K562 (cell line): ENCODE data around the gene RGS6. TPM values are rescaled to one million over a fixed set of nuclear protein-coding genes. Genes with fewer than 3 reads are reported as not detected.

Source experiments
- ATAC-seq: fragments of 200-7000 bp; cut with Tn5 transposase; 3 replicates; pipeline ENCODE4 v1.9.1; 2020; ENCODE audit warnings: moderate library complexity
- BruUV-seq: library from RNA; stranded (reverse); fragments of 400-500 nt; replicated peaks from 2 replicates; lab custom pipeline; 2021; lab: Mats Ljungman, UMichigan
- CTCF ChIA-PET: fragments of 300-600 bp; formaldehyde crosslinking; extraction: SDS; loops from one replicate; lab custom pipeline; 2021; ENCODE audit warnings: low intra/inter-chr PET ratio; lab: Yijun Ruan, JAX
- POLR2A ChIA-PET: fragments of 300-600, 350-650 bp; sonication (Branson Sonifier 250); formaldehyde crosslinking; extraction: SDS; loops from one replicate; lab custom pipeline; 2021; ENCODE audit warnings: antibody characterized with exemption, inconsistent platforms; lab: Yijun Ruan, JAX
- DNase-seq, 4 experiments: peaks; one replicate each; pipeline versions ENCODE4 v3.0.0 to v3.0.0-alpha.2; 2011 to 2018; ENCODE audit warnings: low spot score in 3 of 4, mixed read lengths in 3 of 4; ENCODE audit errors: extremely low read depth in 1 of 4
- FAIRE-seq: peaks from 2 replicates; lab custom pipeline; 2011; peaks lifted over from hg19 to GRCh38; lab: Jason Lieb, UNC
- H2AFZ ChIP-seq: 2 replicates; pipeline ENCODE4 v1.6.0; 2011; ENCODE audit warnings: low read depth, low read length, control low read depth, inconsistent platforms
- H3K27ac ChIP-seq: fragments of 200-600 bp; 3 replicates; pipeline ENCODE4 v1.8.0; 2011; ENCODE audit warnings: low read depth, mild to moderate bottlenecking, control low read depth, inconsistent platforms, low read length, moderate library complexity, mixed read lengths; ENCODE audit errors: extremely low read depth
- H3K27me3 ChIP-seq, 2 experiments: fragments of 300-600 bp in 1 of 2; 2 replicates in 1 of 2; 3 replicates in 1 of 2; pipeline versions ENCODE4 v1.6.0 to v1.8.0; 2011; ENCODE audit warnings: inconsistent platforms in 2 of 2, low read length in 2 of 2, mild to moderate bottlenecking in 1 of 2, mixed read lengths in 1 of 2, moderate library complexity in 1 of 2; ENCODE audit not compliant: control insufficient read depth in 2 of 2, insufficient read depth in 2 of 2
- H3K36me3 ChIP-seq: fragments of 300-600 bp; 3 replicates; pipeline ENCODE4 v1.8.0; 2011; ENCODE audit warnings: mild to moderate bottlenecking, low read length, inconsistent platforms; ENCODE audit not compliant: control insufficient read depth, insufficient read depth
- H3K4me1 ChIP-seq, 2 experiments: fragments of 200-600 bp in 1 of 2; replicated peaks in 1 of 2; 2 replicates in 1 of 2; 3 replicates in 1 of 2; pipeline versions ENCODE4 v1.5.1 to v1.8.0; 2011; ENCODE audit warnings: inconsistent platforms in 2 of 2, low read length in 2 of 2, mild to moderate bottlenecking in 1 of 2, mixed read lengths in 1 of 2, moderate library complexity in 1 of 2; ENCODE audit not compliant: control insufficient read depth in 2 of 2, insufficient read depth in 2 of 2
- H3K4me2 ChIP-seq: 2 replicates; pipeline ENCODE4 v1.6.1; 2011; ENCODE audit warnings: low read length, control low read depth, inconsistent platforms, mixed read lengths; ENCODE audit not compliant: insufficient read depth
- H3K4me3 ChIP-seq: fragments of 200-600 bp; sonication (generic), shearing (Covaris generic); 2 replicates; pipeline ENCODE4 v1.5.1; 2016; ENCODE audit warnings: control low read depth, inconsistent platforms
- H3K79me2 ChIP-seq: fragments of 200-600 bp; 3 replicates; pipeline ENCODE4 v1.8.0; 2011; ENCODE audit warnings: low read length, inconsistent platforms; ENCODE audit not compliant: control insufficient read depth, insufficient read depth
- H3K9ac ChIP-seq, 2 experiments: 2 replicates each; pipeline versions ENCODE4 v1.6.0 to v1.6.1; 2011; ENCODE audit warnings: low read depth in 2 of 2, low read length in 2 of 2, control low read depth in 1 of 2, inconsistent platforms in 1 of 2, mild to moderate bottlenecking in 1 of 2, mixed read lengths in 1 of 2; ENCODE audit not compliant: insufficient read depth in 1 of 2
- H3K9me1 ChIP-seq: one replicate; pipeline ENCODE4 v1.6.0; 2011; ENCODE audit warnings: inconsistent platforms, mild to moderate bottlenecking, low read length, moderate library complexity; ENCODE audit not compliant: control insufficient read depth, insufficient read depth
- H3K9me3 ChIP-seq: replicated peaks from 2 replicates; pipeline ENCODE4 v1.5.1; 2011; ENCODE audit warnings: low read depth, low read length, inconsistent platforms; ENCODE audit not compliant: control insufficient read depth, insufficient read depth
- H4K20me1 ChIP-seq: replicated peaks from 2 replicates; pipeline ENCODE4 v1.6.1; 2011; ENCODE audit warnings: low read length, inconsistent platforms, mixed read lengths; ENCODE audit not compliant: control insufficient read depth, insufficient read depth
- HEY1 ChIP-seq: fragments of 250-450 bp; sonication (Bioruptor Pico); IDR thresholded peaks from 2 replicates; pipeline ENCODE4 v1.5.0; 2020; ENCODE audit warnings: mild to moderate bottlenecking, moderate library complexity, borderline replicate concordance
- MEF2D ChIP-seq: conservative IDR thresholded peaks from 2 replicates; pipeline ENCODE4 v1.6.1; 2016; ENCODE audit warnings: low read depth, missing genetic modification characterization, missing compliant biosample characterization
- NCOA1 ChIP-seq: fragments of 450-650 bp; IDR thresholded peaks from 2 replicates; pipeline ENCODE4 v1.6.1; 2016; ENCODE audit warnings: low read depth
- NEUROD1 ChIP-seq: fragments of 150-350 bp; IDR thresholded peaks from 2 replicates; pipeline ENCODE4 v1.6.1; 2014; ENCODE audit warnings: borderline replicate concordance, low read length, low read depth; ENCODE audit not compliant: partially characterized antibody
- NFYB ChIP-seq: IDR thresholded peaks from 2 replicates; pipeline ENCODE4 v1.6.1; 2011; ENCODE audit warnings: mild to moderate bottlenecking, moderate library complexity; ENCODE audit not compliant: insufficient read length; ENCODE audit errors: extremely low read depth
- RBBP5 ChIP-seq: fragments of 200-600 bp; sonication (generic); IDR thresholded peaks from 2 replicates; pipeline ENCODE4 v1.6.1; 2012; ENCODE audit warnings: borderline replicate concordance, mild to moderate bottlenecking, low read length, control low read depth, inconsistent platforms; ENCODE audit not compliant: insufficient read depth, poor library complexity, severe bottlenecking
- RBFOX2 ChIP-seq: fragments of 200-400 bp; formaldehyde crosslinking; IDR thresholded peaks from 2 replicates; pipeline ENCODE4 v1.6.1; 2017; ENCODE audit warnings: low read depth, mild to moderate bottlenecking, low read length, moderate library complexity
- SAP30 ChIP-seq: fragments of 200-600 bp; sonication (generic); IDR thresholded peaks from 2 replicates; pipeline ENCODE4 v1.6.1; 2012; ENCODE audit warnings: borderline replicate concordance, low read depth, mild to moderate bottlenecking, moderate library complexity, low read length, control low read depth, inconsistent platforms; ENCODE audit not compliant: insufficient read depth, poor library complexity, severe bottlenecking
- SMAD2 ChIP-seq: fragments of 150-350 bp; IDR thresholded peaks from 2 replicates; pipeline ENCODE4 v1.6.1; 2014; ENCODE audit warnings: low read depth, mild to moderate bottlenecking, low read length
- TAF15 ChIP-seq: fragments of 200-400 bp; formaldehyde crosslinking; IDR thresholded peaks from 2 replicates; pipeline ENCODE4 v1.6.1; 2017; ENCODE audit warnings: mild to moderate bottlenecking, low read depth, low read length, moderate library complexity
- TCFL5 ChIP-seq: fragments of 250-450 bp; sonication (Bioruptor Pico); conservative IDR thresholded peaks from 2 replicates; pipeline ENCODE4 v1.6.1; 2021; ENCODE audit warnings: mild to moderate bottlenecking, moderate library complexity, matching md5 sums
- ZKSCAN1 ChIP-seq: fragments of 150-350 bp; IDR thresholded peaks from 2 replicates; pipeline ENCODE4 v1.6.1; 2016; ENCODE audit warnings: low read depth, low read length
- ZNF134 ChIP-seq: fragments of 250-450 bp; sonication (Bioruptor Pico); conservative IDR thresholded peaks from 2 replicates; pipeline ENCODE4 v1.4.0; 2020
- ZNF41 ChIP-seq: fragments of 250-450 bp; sonication (Bioruptor Pico); conservative IDR thresholded peaks from 2 replicates; pipeline ENCODE4 v1.4.0; 2020; ENCODE audit warnings: mild to moderate bottlenecking
- WGBS: fragments of 100-300 bp; shearing (Covaris generic); methylation state at CpG from one replicate; pipeline ENCODE4 v1.1.6; 2016; ENCODE audit warnings: low coverage, mixed read lengths; ENCODE audit not compliant: insufficient coverage; ENCODE audit errors: missing lambda C conversion rate; 5-methylcytosine and 5-hydroxymethylcytosine counted together
- in situ Hi-C: fragments of 300-500 bp; cut with MboI; formaldehyde crosslinking; loops from 4 replicates; pipeline ENCODE4 v1.15.0; 2018; ENCODE audit warnings: inconsistent platforms, mixed read lengths
- intact Hi-C: fragments of 100-400 bp; cut with micrococcal nuclease; formaldehyde crosslinking; loops from 2 replicates; pipeline ENCODE4 v1.14.2; 2022
- polyA plus RNA-seq, 8 experiments: library from polyadenylated mRNA; depleted of rRNA in 4 of 8; stranded (reverse) in 5 of 8; unstranded in 3 of 8; fragments of >200 nt; fragmentation: Nextera tagmentation in 2 of 8; fragmentation: Illumina TruSeq in 1 of 8; extraction: Ambion mirVana in 2 of 8; extraction: Trizol in 1 of 8; gene quantifications; 2 replicates each; pipeline versions ENCODE4 v1.2.1 to v1.2.3, GENCODE V29; 2011 to 2014; ENCODE audit warnings: inconsistent platforms in 1 of 8, missing spikeins in 1 of 8
- total RNA-seq, 7 experiments: library from RNA; depleted of rRNA in 6 of 7; stranded (reverse); fragments of >200 nt in 6 of 7; fragmentation: Illumina TruSeq in 2 of 7; extraction: Trizol in 2 of 7; gene quantifications; 2 replicates each; pipeline versions ENCODE4 v1.2.1 to v1.2.3, GENCODE V29; 2011 to 2021; ENCODE audit warnings: low replicate concordance in 1 of 7
- TF ChIP-seq, protein P1 (sequence below): sonication (generic); formaldehyde crosslinking; IDR thresholded peaks from 2 replicates; pipeline ENCODE4 v1.8.1; 2023; ENCODE audit warnings: missing genetic modification reagents, mild to moderate bottlenecking, borderline replicate concordance
- TF ChIP-seq, protein P2 (sequence below): IDR thresholded peaks from 2 replicates; pipeline ENCODE4 v1.6.1; 2011; ENCODE audit warnings: borderline replicate concordance, low read depth, mild to moderate bottlenecking, moderate library complexity, low read length; ENCODE audit not compliant: insufficient read depth, poor library complexity, severe bottlenecking

RGS6 gene
- total and polyA plus RNA-seq, 9 of the 15 experiments (the other 6 are each of a cell fraction or from before 2014, with no cell fraction given), result not detected

DNA sequence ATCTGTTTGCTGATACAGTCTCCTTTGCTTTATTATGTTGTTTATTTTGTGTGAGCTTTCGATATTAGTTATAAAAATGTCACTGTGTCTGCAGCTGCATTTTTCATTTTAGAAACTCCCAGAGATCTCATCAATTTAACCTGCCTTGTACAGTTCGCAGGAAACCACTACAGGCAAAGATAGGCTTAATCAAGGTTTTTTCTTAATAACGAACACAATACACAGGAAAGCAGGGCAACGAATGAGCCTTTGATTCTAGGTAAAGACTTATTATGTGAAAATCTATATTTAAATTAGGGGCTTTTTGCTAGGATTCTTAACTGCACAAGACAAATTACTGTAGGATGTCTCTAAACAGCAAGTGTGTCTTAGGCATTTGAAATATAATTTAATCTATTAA is 191.9 kb downstream of the RGS6 start (continued):
- TF ChIP-seq, protein P1, sequence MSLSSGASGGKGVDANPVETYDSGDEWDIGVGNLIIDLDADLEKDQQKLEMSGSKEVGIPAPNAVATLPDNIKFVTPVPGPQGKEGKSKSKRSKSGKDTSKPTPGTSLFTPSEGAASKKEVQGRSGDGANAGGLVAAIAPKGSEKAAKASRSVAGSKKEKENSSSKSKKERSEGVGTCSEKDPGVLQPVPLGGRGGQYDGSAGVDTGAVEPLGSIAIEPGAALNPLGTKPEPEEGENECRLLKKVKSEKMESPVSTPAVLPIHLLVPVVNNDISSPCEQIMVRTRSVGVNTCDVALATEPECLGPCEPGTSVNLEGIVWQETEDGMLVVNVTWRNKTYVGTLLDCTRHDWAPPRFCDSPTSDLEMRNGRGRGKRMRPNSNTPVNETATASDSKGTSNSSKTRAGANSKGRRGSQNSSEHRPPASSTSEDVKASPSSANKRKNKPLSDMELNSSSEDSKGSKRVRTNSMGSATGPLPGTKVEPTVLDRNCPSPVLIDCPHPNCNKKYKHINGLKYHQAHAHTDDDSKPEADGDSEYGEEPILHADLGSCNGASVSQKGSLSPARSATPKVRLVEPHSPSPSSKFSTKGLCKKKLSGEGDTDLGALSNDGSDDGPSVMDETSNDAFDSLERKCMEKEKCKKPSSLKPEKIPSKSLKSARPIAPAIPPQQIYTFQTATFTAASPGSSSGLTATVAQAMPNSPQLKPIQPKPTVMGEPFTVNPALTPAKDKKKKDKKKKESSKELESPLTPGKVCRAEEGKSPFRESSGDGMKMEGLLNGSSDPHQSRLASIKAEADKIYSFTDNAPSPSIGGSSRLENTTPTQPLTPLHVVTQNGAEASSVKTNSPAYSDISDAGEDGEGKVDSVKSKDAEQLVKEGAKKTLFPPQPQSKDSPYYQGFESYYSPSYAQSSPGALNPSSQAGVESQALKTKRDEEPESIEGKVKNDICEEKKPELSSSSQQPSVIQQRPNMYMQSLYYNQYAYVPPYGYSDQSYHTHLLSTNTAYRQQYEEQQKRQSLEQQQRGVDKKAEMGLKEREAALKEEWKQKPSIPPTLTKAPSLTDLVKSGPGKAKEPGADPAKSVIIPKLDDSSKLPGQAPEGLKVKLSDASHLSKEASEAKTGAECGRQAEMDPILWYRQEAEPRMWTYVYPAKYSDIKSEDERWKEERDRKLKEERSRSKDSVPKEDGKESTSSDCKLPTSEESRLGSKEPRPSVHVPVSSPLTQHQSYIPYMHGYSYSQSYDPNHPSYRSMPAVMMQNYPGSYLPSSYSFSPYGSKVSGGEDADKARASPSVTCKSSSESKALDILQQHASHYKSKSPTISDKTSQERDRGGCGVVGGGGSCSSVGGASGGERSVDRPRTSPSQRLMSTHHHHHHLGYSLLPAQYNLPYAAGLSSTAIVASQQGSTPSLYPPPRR, result no peak
- TF ChIP-seq NFYB, result no peak
- no peak for TF ChIP-seq MEF2D
- TF ChIP-seq HEY1 (CRISPR knock-in tag), result no peak
- no peak for TF ChIP-seq TAF15
- no peak for TF ChIP-seq SAP30
- TF ChIP-seq, all 486 proteins: peak for 0

DNA sequence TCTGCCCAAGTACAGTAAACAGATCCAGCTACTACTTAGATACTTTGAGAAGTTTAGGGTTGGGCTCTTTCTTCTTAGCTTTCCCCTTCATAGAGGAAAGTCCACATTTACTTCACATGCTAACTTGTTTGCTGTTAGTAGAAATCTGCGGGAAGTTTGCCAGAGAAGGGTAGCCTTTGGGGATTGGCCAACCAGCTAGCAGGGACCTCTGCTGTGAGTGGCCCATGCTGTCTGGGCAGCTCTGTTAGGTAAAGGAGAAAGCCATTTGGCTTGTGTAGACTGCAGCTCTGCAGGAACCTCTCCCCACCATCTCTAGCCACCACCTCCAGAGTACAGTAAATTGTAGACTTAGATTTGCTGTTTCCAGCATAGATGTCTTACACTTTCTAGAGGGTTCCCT is 193.9 kb downstream of the RGS6 start:
- Histone ChIP-seq H3K9me1 (no peaks in the 10 kb centered on the region), H4K20me1 (no peaks in the 10 kb centered on the region), H2AFZ (no peak overlapping the region), H3K27ac (no peak overlapping the region), H3K79me2 (no peaks in the 10 kb centered on the region), H3K27me3 (no peaks in the 10 kb centered on the region), H3K9me3 (no peaks in the 10 kb centered on the region), H3K4me2 (no peak overlapping the region), H3K9ac (no peak overlapping the region), H3K4me1 (no peaks in the 10 kb centered on the region), H3K4me3 (no peak overlapping the region), H3K36me3 (no peaks in the 10 kb centered on the region)
- no peak for DNase-seq
- FAIRE-seq, result no peak
- intact Hi-C loops, result no loop called here
- CTCF ChIA-PET, result no interaction called here
- no TSS peak for BruUV-seq
- in situ Hi-C loops, result no loop called here
- POLR2A ChIA-PET, result no interaction called here
- WGBS, result 0% methylated on average over 1 of the region's 1 CpG
- no peak for ATAC-seq
- no peak for TF ChIP-seq RBFOX2
- no peak for TF ChIP-seq ZKSCAN1
- no peak for TF ChIP-seq ZNF41
- no peak for TF ChIP-seq SMAD2
- no peak for TF ChIP-seq NEUROD1
- TF ChIP-seq NCOA1, result no peak
- TF ChIP-seq TCFL5 (CRISPR knock-in tag), result no peak
- no peak for TF ChIP-seq RBBP5
- TF ChIP-seq ZNF134 (CRISPR knock-in tag), result no peak
- TF ChIP-seq, protein P2, sequence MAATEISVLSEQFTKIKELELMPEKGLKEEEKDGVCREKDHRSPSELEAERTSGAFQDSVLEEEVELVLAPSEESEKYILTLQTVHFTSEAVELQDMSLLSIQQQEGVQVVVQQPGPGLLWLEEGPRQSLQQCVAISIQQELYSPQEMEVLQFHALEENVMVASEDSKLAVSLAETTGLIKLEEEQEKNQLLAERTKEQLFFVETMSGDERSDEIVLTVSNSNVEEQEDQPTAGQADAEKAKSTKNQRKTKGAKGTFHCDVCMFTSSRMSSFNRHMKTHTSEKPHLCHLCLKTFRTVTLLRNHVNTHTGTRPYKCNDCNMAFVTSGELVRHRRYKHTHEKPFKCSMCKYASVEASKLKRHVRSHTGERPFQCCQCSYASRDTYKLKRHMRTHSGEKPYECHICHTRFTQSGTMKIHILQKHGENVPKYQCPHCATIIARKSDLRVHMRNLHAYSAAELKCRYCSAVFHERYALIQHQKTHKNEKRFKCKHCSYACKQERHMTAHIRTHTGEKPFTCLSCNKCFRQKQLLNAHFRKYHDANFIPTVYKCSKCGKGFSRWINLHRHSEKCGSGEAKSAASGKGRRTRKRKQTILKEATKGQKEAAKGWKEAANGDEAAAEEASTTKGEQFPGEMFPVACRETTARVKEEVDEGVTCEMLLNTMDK, result no peak
